Upper lobe of left lung (tissue), 6 donors: ENCODE measurements around the gene WDTC1. TPM values are rescaled to one million over a fixed set of nuclear protein-coding genes. Genes with fewer than 3 reads are reported as not detected.
"Not testable (repeated sequence)": the region's sequence is repeated elsewhere in the genome, so short reads cannot be mapped to it uniquely, and the experiment has no call there.

ENCODE experiments used
- ATAC-seq, 2 donors: fragments of 200-7000 bp; cut with Tn5 transposase; one replicate each; pipeline ENCODE4 v1.9.1; 2022; ENCODE audit warnings: mild to moderate bottlenecking in 2 of 2, moderate library complexity in 2 of 2; ENCODE audit not compliant: low FRiP score in 2 of 2
- DNase-seq, 2 donors: peaks; one replicate each; pipeline ENCODE4 v3.0.0-alpha.2; 2019 to 2020
- H3K27ac ChIP-seq, 4 donors: fragments of 200-600 bp; sonication (generic); one replicate each; pipeline ENCODE4 v1.5.1; 2016 to 2019
- H3K27me3 ChIP-seq, 4 donors: fragments of 200-600 bp; sonication (generic); one replicate each; pipeline ENCODE4 v1.5.1; 2017 to 2019
- H3K36me3 ChIP-seq, 4 donors: fragments of 200-600 bp; sonication (generic); one replicate each; pipeline ENCODE4 v1.5.1; 2016 to 2019
- H3K4me1 ChIP-seq, 4 donors: fragments of 200-600 bp; sonication (generic); one replicate each; pipeline ENCODE4 v1.5.1; 2018 to 2019
- H3K4me3 ChIP-seq, 4 donors: fragments of 200-600 bp; sonication (generic); one replicate each; pipeline ENCODE4 v1.5.1; 2017 to 2019; ENCODE audit warnings: mild to moderate bottlenecking in 2 of 4, moderate library complexity in 1 of 4
- H3K9me3 ChIP-seq, 4 donors: fragments of 200-600 bp; sonication (generic); one replicate each; pipeline ENCODE4 v1.5.1; 2018 to 2019
- CTCF ChIP-seq, 6 experiments: fragments of 450-650 bp in 4 of 6; fragments of 200-600 bp in 2 of 6; sonication (generic) in 2 of 6; IDR thresholded peaks; one replicate each; pipeline ENCODE4 v1.5.1; 2016 to 2019; ENCODE audit warnings: antibody characterized with exemption in 6 of 6
- EP300 ChIP-seq, 4 donors: sonication (generic); formaldehyde crosslinking; IDR thresholded peaks; one replicate each; pipeline ENCODE4 v1.5.1; 2017; ENCODE audit warnings: antibody characterized with exemption in 4 of 4, control low read depth in 2 of 4
- POLR2A ChIP-seq, 4 donors: fragments of 450-650 bp; IDR thresholded peaks; one replicate each; pipeline ENCODE4 v1.5.1; 2016 to 2017; ENCODE audit warnings: antibody characterized with exemption in 4 of 4, mild to moderate bottlenecking in 2 of 4
- POLR2AphosphoS5 ChIP-seq, 2 donors: sonication (generic); formaldehyde crosslinking; IDR thresholded peaks; one replicate each; pipeline ENCODE4 v1.5.1; 2017; ENCODE audit warnings: antibody characterized with exemption in 2 of 2
- WGBS, 2 donors: methylation state at CpG; one replicate each; pipeline ENCODE4 v1.1.5; 2017 to 2018; 5-methylcytosine and 5-hydroxymethylcytosine counted together
- total RNA-seq, 6 donors: library from RNA; depleted of rRNA in 4 of 6; stranded (reverse); fragments of >200 nt in 4 of 6; gene quantifications; one replicate each; pipeline versions ENCODE4 v1.1.0 to v1.2.1, GENCODE V29; 2016 to 2021
- donor health status: DM: no; HTN: no; CAD: no; lungs with moderate emphysema.
- donor health status: DM: no; HTN: yes; CAD: no; lungs with severe emphysema.

WDTC1 gene
- total RNA-seq, 6 donors from 2014 or later, result 43.5 to 75.0 (median 51.8) TPM

DNA sequence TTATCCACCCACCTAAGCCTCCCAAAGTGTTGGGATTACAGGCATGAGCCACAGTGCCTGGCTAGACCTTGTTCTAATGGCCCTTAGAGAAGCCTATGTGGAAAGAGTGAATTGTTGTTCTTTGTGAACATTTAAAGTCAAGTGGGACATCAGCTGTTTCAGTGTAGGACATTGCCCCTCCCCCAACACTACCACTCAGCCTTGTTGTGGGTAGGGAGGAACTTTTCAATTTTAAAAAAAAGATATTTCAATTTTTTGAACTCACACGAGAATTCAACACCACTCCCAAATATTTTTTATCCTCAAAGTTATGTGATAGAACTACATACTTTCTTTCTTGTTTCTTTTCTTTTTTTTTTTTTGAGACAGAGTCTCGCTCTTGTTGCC is 50.8 kb downstream of the WDTC1 start:
- no peaks in the 10 kb centered on the region for H3K4me1 ChIP-seq
- no peak overlapping the region for H3K4me3 ChIP-seq
- DNase-seq, result no peak
- no peaks in the 10 kb centered on the region for H3K9me3 ChIP-seq
- no peaks in the 10 kb centered on the region for H3K27me3 ChIP-seq
- no peak overlapping the region for H3K27ac ChIP-seq
- no peak for TF ChIP-seq CTCF (IDR thresholded peaks at IDR 0.05)
- TF ChIP-seq EP300 (IDR thresholded peaks at IDR 0.05), result no peak
- no peak for TF ChIP-seq POLR2AphosphoS5 (IDR thresholded peaks at IDR 0.05)
- no peak for TF ChIP-seq POLR2A (IDR thresholded peaks at IDR 0.05)
- H3K36me3 ChIP-seq, result peaks cover 6 to 51% (median 19%) of the 10 kb centered on the region in 4 donors
- 71 to 84% methylated on average over 2 of the region's 2 CpGs for WGBS, 2 donors
- ATAC-seq, result no peak

DNA sequence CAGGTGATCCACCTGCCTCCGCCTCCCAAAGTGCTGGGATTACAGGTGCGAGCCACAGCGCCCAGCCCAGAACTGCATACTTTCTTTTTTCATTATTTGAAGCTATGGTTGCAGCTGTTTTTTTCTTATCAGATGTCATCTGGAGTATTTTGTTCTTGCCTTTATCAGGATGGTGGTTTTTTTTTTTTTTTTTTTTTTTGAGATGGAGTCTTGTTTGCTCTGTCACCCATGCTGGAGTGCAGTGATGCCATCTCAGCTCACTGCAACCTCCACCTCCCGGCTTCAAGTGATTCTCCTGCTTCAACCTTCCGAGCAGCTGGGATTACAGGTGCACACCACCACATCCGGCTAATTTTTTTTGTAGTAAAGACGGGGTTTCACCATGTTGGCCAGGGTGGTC is 51.4 kb downstream of the WDTC1 start:
- not testable (repeated sequence) for H3K27me3 ChIP-seq, H3K27ac ChIP-seq, H3K4me3 ChIP-seq, ATAC-seq, H3K4me1 ChIP-seq, H3K9me3 ChIP-seq, DNase-seq
- 91 to 95% methylated on average over 7 of the region's 7 CpGs for WGBS, 2 donors
- peaks cover 6 to 56% (median 21%) of the 10 kb centered on the region in 4 donors for H3K36me3 ChIP-seq

- peaks cover 10 to 66% (median 33%) of the 10 kb centered on the region in 4 donors for H3K36me3 ChIP-seq
- H3K4me3 ChIP-seq, DNase-seq, H3K27me3 ChIP-seq, ATAC-seq, H3K9me3 ChIP-seq, H3K4me1 ChIP-seq, H3K27ac ChIP-seq: not testable (repeated sequence)
- 96% methylated on average over 25 of the region's 29 CpGs; no CpG with 5 or more reads in 1 of the 2 donors for WGBS, 2 donors
These were observed 54.7 kb downstream of the WDTC1 start for GRCh38 chr1:27289125-27289524.

DNA sequence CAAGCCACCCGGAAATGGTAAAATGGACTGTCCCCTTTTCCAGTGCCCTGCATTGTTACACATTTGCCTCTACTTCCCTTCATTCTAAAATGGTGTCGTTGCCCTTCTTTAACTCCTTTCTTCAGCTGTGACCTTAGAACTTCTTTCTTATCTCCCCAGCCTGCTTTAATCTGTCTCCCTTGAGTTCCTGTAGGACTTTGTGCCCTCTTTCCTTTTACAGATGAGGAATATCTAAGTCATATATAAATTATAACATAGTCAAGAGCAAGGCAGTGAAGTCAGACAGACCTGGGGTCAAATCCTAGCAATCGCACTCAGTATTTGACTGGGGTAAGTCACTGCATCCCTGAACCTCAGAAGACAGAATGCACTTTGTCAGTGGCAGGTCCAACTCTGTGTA is 56.1 kb downstream of the WDTC1 start:
- TF ChIP-seq POLR2AphosphoS5 (IDR thresholded peaks at IDR 0.05) (no peak), CTCF (IDR thresholded peaks at IDR 0.05) (no peak), POLR2A (IDR thresholded peaks at IDR 0.05) (no peak), EP300 (IDR thresholded peaks at IDR 0.05) (no peak)

DNA sequence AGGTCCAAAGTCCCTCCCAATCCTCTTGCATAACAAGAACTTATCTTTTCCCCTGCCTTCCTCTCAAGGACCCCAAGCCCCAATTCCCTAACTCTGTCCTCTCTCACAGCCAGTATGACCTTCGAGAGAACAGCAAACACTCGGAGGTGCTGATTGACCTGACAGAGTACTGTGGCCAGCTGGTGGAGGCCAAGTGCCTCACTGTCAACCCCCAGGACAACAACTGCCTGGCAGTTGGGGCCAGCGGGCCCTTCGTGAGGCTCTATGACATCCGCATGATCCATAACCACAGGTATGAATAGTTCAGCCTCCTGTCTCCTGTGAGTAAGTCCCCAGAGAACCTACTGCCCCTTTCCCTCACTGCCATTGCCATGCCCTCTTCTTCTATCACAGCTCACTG is 57.7 kb downstream of the WDTC1 start:
- H3K27me3 ChIP-seq, result no peaks in the 10 kb centered on the region
- no peaks in the 10 kb centered on the region for H3K9me3 ChIP-seq
- H3K36me3 ChIP-seq, result peaks cover 12 to 79% (median 51%) of the 10 kb centered on the region in 4 donors
- DNase-seq, result peak in 1 of 2 donors; percentile 67
- peak in 1 of 2 donors; percentile 81 for ATAC-seq
- WGBS, 2 donors, result 64 to 69% methylated on average over 5 of the region's 5 CpGs
- peaks cover 0 to 4% (median 2%) of the 10 kb centered on the region in 4 donors for H3K4me1 ChIP-seq
- TF ChIP-seq POLR2AphosphoS5 (IDR thresholded peaks at IDR 0.05) (no peak), EP300 (IDR thresholded peaks at IDR 0.05) (no peak), CTCF (IDR thresholded peaks at IDR 0.05) (no peak), POLR2A (IDR thresholded peaks at IDR 0.05) (no peak)
- no peak overlapping the region for H3K4me3 ChIP-seq
- H3K27ac ChIP-seq, result peak overlapping the region in 1 of 4 donors; percentile 38

More for the DNA sequence above, 56.1 kb downstream of the WDTC1 start:
- no peak overlapping the region for H3K27ac ChIP-seq
- H3K9me3 ChIP-seq, result no peaks in the 10 kb centered on the region
- no peaks in the 10 kb centered on the region for H3K27me3 ChIP-seq
- H3K36me3 ChIP-seq, result peaks cover 12 to 79% (median 43%) of the 10 kb centered on the region in 4 donors
- WGBS, 2 donors, result 91 to 96% methylated on average over 3 of the region's 3 CpGs
- peaks cover 0 to 4% (median 0%) of the 10 kb centered on the region in 4 donors for H3K4me1 ChIP-seq
- ATAC-seq (no peak), DNase-seq (no peak)
- H3K4me3 ChIP-seq, result no peak overlapping the region

DNA sequence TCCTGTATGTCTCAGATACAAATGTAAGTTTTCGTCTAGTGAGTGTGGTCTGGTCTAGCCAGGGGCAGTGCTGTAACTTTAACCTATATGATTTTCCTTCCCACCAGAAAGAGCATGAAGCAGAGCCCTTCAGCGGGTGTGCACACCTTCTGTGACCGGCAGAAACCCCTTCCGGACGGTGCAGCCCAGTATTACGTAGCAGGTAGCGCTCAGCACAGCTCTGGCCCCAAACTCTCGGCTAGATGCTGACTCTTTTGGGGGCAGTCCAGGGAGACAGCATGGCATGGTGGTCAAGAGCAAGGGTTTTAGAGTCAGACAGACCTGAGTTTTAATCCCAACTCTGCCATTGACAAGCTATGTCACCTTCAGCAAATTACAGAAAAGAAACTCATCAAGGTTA is 59.5 kb downstream of the WDTC1 start:
- peaks cover 4 to 8% (median 5%) of the 10 kb centered on the region in 4 donors for H3K4me1 ChIP-seq
- H3K27me3 ChIP-seq, result no peaks in the 10 kb centered on the region
- 90 to 98% methylated on average over 8 of the region's 8 CpGs for WGBS, 2 donors
- H3K27ac ChIP-seq, result no peak overlapping the region
- H3K4me3 ChIP-seq, result no peak overlapping the region
- ATAC-seq (no peak), DNase-seq (no peak)
- TF ChIP-seq EP300 (IDR thresholded peaks at IDR 0.05) (no peak), CTCF (IDR thresholded peaks at IDR 0.05) (no peak), POLR2AphosphoS5 (IDR thresholded peaks at IDR 0.05) (no peak), POLR2A (IDR thresholded peaks at IDR 0.05) (no peak)
- peaks cover 14 to 86% (median 58%) of the 10 kb centered on the region in 4 donors for H3K36me3 ChIP-seq
- no peaks in the 10 kb centered on the region for H3K9me3 ChIP-seq
